GM18505 (cell line): ENCODE data around the gene AGBL4.
A peak's percentile ranks its signal among the peaks of the same experiment; 100 is the strongest.

Source experiments
- ATAC-seq: cut with Tn5 transposase; IDR thresholded peaks from one replicate; pipeline ENCODE4 v1.9.1; 2021; ENCODE audit not compliant: unreplicated experiment
- POLR2A ChIP-seq: IDR thresholded peaks from 4 replicates; pipeline ENCODE4 v1.6.1; 2011; ENCODE audit warnings: borderline replicate concordance; ENCODE audit not compliant: insufficient read depth, insufficient read length; ENCODE audit errors: extremely low read depth

AGBL4 gene

DNA sequence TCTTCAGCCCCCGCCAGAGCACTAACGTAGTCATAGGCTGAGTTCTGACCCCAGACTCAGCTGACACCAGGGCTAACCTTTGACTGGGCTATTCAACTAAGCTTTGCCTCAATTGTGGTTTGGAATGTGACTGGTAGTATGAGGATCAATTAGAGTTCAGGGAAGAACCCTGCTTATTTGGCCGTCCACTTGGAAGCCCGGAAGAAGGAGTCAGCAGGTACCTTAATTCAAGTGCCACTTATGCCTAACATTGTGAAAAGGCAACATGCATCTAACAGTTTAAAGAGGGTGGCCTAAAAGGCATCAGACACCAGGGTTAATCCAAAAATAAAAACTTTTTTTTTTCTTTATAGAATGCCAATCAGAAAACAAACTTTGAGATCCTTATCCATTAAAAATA, 1339.4 kb downstream of the AGBL4 start:
- TF ChIP-seq POLR2A: no peak
- no peak for ATAC-seq

DNA sequence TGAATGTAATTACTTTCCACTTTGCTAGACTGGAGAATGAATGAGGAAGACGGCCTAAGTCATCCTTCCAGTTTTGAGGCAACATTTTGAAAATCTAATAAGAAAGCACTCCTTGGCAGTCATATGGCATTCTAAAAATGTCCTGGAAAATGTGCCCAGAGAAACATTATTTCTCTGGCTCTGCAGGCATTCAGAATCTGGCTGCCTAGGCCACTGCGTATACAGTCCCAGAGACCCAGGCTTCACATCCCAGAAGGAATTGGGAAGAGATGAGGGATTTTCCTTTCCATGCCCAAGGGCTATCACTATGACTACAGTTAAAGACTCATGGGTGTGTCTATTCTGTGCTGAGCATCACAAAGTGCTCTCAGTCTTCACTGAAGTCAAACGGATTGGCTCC, 1339.9 kb downstream of the AGBL4 start:
- no peak for ATAC-seq

DNA sequence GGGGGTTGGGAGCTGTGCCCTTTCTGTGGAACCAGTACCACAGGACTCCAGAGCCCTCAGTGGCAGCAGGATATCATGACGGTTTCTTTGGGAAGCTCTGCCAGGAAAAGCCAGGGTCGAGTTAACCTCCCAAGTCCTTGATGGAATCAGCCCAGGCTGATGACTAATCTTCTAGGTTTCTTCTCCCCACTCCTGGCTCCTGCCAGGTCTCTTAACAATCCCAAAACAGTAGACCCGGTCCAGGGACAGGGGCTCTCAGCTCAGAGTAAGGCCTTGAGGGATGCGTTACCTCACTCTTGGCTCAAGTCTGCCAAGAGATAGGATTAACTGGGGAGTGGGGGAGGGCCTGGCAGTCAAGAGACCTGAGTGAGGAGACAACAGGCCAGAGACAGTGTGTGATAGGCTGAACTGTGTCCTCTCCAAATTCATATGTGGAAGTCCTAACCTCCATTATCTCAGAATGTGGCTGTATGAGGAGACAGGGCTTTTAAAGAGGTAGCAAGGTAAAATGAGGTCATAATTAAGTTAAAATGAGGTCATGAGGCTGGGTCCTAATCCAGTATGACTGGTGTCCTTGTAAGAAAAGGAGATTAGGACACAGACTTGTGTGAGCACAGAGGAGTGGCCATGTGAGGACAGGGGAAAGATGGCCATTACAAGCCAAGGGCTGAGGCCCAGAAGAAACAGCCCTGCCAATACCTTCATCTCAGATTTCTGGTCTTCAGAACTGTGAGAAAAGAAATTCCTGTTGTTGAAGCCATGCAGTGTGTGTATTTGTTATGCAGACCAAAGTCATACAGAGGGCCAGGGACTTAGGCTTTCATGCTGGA, 1342.1 kb downstream of the AGBL4 start:
- ATAC-seq: no peak
- TF ChIP-seq POLR2A: no peak

More for the DNA sequence above, 1339.9 kb downstream of the AGBL4 start:
- TF ChIP-seq POLR2A: no peak

GRCh38 chr1:48680411-48681035, 1343.2 kb downstream of the AGBL4 start:
- ATAC-seq: no peak
- TF ChIP-seq POLR2A: no peak

DNA sequence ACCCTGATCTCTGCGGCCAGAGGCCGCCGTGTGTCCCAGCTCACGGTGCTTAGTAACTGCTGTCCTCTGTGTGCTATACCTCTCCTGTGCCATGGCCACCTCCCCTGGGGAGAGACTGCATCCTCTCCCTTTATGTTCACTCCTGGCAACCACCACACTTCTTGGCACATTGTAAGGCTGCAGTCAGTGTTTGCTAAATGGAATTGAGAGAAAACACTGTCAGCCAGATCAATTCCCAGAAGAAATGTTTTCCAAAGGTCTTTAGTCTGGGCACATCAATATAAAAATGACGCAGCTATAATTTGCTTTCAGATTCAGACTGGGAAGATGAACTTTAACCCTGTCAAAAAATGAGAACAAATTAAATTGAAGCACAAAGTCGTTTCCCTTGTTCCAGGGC, 1343.9 kb downstream of the AGBL4 start:
- ATAC-seq: no peak
- no peak for TF ChIP-seq POLR2A

DNA sequence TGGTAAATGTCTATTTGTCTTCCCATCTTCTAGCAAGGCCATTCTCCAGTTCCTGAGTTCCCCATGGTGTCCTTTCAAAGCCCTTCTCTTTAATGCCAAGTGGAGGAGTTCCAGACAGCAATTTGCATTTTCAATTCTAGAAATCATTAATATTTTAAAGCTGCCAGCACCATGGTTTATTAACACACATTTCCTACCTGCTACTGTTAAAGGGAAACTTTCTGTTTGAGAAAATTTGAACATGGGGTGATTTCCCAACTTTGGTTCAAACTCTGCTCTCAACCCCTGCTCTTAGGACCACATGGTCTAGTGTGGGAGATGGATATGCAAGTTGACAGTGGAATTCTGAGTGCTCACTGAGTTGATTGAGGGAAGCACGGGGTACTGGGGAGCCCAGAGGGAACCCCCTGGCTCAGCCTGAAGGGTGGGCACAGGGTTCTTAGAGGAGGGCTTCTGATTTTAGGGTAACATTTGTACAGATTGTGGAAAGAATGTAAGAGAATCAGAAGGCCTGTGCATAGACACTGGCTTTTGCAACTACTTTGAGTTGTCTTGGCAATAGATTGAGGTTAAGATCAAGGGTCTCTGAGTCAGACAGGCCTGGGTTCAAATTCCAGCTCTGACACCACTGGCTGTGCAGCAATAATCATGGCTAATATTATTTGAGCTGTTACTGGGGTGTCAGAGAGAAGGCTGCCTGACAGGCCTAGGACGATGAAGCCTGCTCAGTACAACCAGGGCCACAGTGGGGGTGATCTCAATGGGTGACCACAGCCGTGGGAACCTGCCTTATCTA, 1344.8 kb downstream of the AGBL4 start:
- no peak for TF ChIP-seq POLR2A
- no peak for ATAC-seq

- peak; percentile 47 for ATAC-seq
These were observed 1346.2 kb downstream of the AGBL4 start for GRCh38 chr1:48677306-48678287.

DNA sequence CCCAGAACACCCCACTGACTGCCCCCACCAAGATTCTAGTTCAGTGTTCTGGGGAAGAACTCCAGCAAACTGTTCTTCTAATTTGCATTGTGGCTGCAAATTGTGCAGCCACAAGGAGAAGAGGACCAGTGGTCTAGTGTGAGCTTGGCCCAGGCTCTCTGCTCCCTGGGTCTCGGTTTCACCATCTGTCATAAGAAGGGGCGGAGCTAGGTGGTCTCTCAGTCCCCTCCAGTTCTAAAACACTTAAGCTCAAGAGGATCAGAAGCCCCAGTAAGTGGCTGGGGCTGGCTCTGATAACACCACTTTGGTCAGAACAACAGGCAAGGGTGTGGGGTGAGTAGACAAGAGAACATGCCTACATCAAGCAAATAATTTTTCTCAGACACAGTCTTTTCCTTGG, 1346.9 kb downstream of the AGBL4 start:
- ATAC-seq: no peak

More at GRCh38 chr1:48677306-48678287, 1346.2 kb downstream of the AGBL4 start:
- TF ChIP-seq POLR2A: no peak

DNA sequence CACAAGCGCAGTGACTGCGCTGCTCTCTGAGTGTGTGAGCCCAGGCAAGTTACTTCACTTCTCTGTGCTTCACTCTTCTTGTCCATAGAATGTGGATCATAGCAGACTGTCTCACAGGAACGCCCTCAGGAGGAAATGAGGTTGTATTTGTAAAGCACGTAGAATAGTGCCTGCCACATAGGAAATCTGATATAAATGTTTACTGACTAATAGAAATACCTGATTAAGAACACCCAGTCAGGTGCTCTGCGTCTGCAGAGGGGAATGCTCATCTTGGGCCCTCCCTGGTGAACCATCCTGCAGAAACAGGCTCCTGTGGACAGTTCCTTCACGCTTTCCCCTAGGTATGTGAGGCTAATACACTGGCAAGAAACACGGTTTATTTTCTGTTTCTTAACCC, 1347.4 kb downstream of the AGBL4 start:
- no peak for ATAC-seq
- no peak for TF ChIP-seq POLR2A

More for the DNA sequence above, 1346.9 kb downstream of the AGBL4 start:
- TF ChIP-seq POLR2A: no peak

- ATAC-seq: no peak
- TF ChIP-seq POLR2A: no peak
These were observed 1348.5 kb downstream of the AGBL4 start for GRCh38 chr1:48675251-48675650.

DNA sequence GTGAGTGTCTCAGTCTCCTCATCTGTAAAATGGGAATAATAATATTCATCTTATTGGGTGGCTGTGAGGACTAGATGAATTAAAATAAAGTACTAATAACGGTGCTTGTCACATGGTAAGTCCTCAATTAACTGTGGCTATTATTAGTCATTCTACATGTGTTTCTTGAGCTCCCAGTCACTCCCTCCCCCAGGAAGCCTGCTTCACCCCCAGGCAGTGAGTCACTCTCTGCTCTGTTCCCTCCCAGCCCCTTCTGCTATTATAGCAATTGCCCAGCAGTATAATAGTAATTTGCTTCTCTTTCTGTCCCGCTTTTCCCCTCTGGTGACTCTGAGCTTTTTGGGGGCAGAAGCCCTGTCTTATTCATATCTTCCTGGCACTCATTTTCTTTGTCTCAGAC, 1349.1 kb downstream of the AGBL4 start:
- no peak for ATAC-seq
- TF ChIP-seq POLR2A: no peak

GRCh38 chr1:48673332-48674105, 1350.2 kb downstream of the AGBL4 start:
- no peak for TF ChIP-seq POLR2A
- no peak for ATAC-seq
